Stimulated activated effector memory CD8-positive, alpha-beta T cell treated with anti-CD3 and anti-CD28 coated beads, Interleukin-12 subunit alpha, Interleukin-12 subunit beta, amount 100 ng/mL, for 72 hours (primary cell): ENCODE results near the gene PPFIA1.
"Not testable (repeated sequence)": the region's sequence is repeated elsewhere in the genome, so short reads cannot be mapped to it uniquely, and the experiment has no call there.

Source experiments
- ATAC-seq: fragments of 150-1000 bp; cut with Tn5 transposase; 2 replicates; pipeline ENCODE4 v1.10.0; 2021
- DNase-seq, 2 donors: peaks; one replicate each; pipeline ENCODE4 v3.0.0; 2021 to 2022; ENCODE audit warnings: low spot score in 2 of 2
- H3K27ac Mint-ChIP-seq: one replicate; pipeline ENCODE4 v1.8.0; 2022; ENCODE audit warnings: mild to moderate bottlenecking, mixed read lengths
- H3K36me3 Mint-ChIP-seq: one replicate; pipeline ENCODE4 v1.8.0; 2022; ENCODE audit warnings: mild to moderate bottlenecking, mixed read lengths
- H3K4me1 Mint-ChIP-seq: one replicate; pipeline ENCODE4 v1.8.0; 2022; ENCODE audit warnings: mixed read lengths
- H3K4me3 Mint-ChIP-seq: one replicate; pipeline ENCODE4 v1.8.0; 2022; ENCODE audit warnings: mild to moderate bottlenecking, mixed read lengths
- H3K9me3 Mint-ChIP-seq: one replicate; pipeline ENCODE4 v1.8.0; 2022; ENCODE audit warnings: mixed read lengths

The PPFIA1 gene

DNA sequence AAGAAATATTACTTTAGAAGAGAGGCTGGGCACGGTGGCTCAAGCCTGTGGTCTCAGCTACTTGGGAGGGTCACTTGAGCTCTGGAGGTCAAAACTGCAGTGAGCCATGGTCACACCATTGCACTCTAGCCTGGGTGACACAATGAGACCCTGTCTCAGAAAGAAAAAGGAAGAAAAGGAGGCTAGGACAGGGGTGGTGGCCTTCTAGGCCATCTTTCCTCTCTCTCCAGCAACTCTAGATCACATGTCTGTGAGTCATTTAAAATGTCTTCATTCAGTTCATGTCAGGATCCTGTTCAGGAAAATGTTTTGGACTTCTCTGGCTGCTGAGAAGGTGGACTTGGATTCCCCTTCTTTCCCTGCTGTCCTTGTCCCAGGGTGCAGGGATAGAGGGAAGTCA, 53.3 kb downstream of the PPFIA1 start:
- H3K4me1 Mint-ChIP-seq, result peaks cover 18% of the 10 kb centered on the region
- DNase-seq, result no peak
- no peak overlapping the region for H3K4me3 Mint-ChIP-seq
- ATAC-seq, result no peak
- H3K27ac Mint-ChIP-seq, result peak overlapping the region; percentile 75
- H3K9me3 Mint-ChIP-seq, result no peaks in the 10 kb centered on the region
- H3K36me3 Mint-ChIP-seq, result peaks cover 57% of the 10 kb centered on the region

- no peak overlapping the region for H3K4me3 Mint-ChIP-seq
- peaks cover 18% of the 10 kb centered on the region for H3K4me1 Mint-ChIP-seq
- H3K9me3 Mint-ChIP-seq, result no peaks in the 10 kb centered on the region
- H3K36me3 Mint-ChIP-seq, result peaks cover 64% of the 10 kb centered on the region
- peak; percentile 86 for ATAC-seq
- DNase-seq, result no peak
- H3K27ac Mint-ChIP-seq, result peak overlapping the region; percentile 75
Observed at GRCh38 chr11:70324376-70325115, 54.1 kb downstream of the PPFIA1 start.

DNA sequence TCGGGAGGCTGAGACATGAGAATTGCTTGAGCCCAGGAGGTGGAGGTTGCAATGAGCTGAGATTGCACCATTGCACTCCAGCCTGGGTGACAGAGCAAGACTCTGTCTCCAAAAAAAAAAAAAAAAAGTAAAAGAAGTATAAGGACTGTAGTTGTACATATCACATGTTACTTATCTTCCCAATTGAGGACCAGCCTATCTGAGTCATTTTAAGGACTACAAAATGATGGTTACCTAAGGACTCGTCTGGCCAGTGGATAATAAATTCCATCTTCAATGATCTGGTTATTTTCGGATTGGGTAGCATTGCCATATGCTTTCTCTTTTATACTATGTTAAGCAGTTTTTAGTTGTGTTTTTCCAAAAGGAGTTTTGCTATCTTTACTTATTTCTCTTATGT, 55.3 kb downstream of the PPFIA1 start:
- ATAC-seq (no peak), DNase-seq (no peak)
- H3K4me3 Mint-ChIP-seq, result no peak overlapping the region
- peaks cover 18% of the 10 kb centered on the region for H3K4me1 Mint-ChIP-seq
- no peaks in the 10 kb centered on the region for H3K9me3 Mint-ChIP-seq
- no peak overlapping the region for H3K27ac Mint-ChIP-seq
- H3K36me3 Mint-ChIP-seq, result peaks cover 77% of the 10 kb centered on the region

DNA sequence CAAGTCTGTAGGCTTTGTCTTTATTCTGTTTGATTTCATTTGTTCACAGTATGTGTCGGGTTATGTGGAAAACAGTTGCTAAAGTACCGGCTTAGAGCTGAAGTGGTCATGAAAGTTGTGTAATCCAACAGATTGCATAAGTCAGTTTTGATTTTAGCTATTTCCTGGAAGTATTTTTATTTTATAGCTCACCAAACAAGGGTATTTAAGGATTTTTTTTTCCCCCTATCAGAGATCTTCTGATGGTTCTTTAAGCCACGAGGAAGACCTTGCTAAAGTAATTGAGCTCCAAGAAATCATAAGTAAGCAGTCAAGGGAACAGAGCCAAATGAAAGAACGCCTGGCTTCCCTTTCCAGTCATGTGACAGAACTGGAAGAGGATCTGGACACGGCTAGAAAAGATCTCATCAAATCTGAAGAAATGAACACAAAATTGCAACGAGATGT, 55.9 kb downstream of the PPFIA1 start:
- Mint-ChIP-seq H3K4me3 (no peak overlapping the region), H3K9me3 (no peaks in the 10 kb centered on the region), H3K4me1 (peaks cover 18% of the 10 kb centered on the region), H3K27ac (no peak overlapping the region), H3K36me3 (peaks cover 79% of the 10 kb centered on the region)
- no peak for DNase-seq
- no peak for ATAC-seq

- ATAC-seq (no peak), DNase-seq (no peak)
- no peak overlapping the region for H3K4me3 Mint-ChIP-seq
- H3K9me3 Mint-ChIP-seq, result no peaks in the 10 kb centered on the region
- no peak overlapping the region for H3K27ac Mint-ChIP-seq
- peaks cover 79% of the 10 kb centered on the region for H3K36me3 Mint-ChIP-seq
- peaks cover 18% of the 10 kb centered on the region for H3K4me1 Mint-ChIP-seq
Observed at GRCh38 chr11:70326833-70327232, 56.3 kb downstream of the PPFIA1 start.

DNA sequence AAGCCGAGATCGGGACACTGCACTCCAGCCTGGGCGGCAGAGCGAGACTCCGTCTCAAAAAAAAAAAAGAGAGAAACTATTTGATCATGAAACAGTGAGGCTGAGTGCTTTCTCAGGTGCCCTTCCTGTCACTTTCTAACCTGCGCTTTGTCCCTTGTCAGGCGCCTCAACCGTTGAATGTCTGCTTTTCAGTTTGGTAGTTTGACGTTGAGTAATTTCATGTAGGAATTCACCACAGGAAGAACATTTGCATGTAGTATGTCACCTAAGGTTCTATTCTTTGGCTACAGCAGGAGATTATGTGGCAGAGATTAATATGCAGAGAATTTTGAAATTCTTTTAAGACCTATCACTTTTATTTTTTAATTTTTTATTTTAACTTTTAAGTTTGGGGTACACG, 57.2 kb downstream of the PPFIA1 start:
- DNase-seq (no peak), ATAC-seq (no peak)
- Mint-ChIP-seq H3K4me3 (no peak overlapping the region), H3K9me3 (no peaks in the 10 kb centered on the region), H3K4me1 (peaks cover 18% of the 10 kb centered on the region), H3K36me3 (peaks cover 85% of the 10 kb centered on the region), H3K27ac (no peak overlapping the region)

- H3K27ac Mint-ChIP-seq, result no peak overlapping the region
- H3K4me3 Mint-ChIP-seq, result no peak overlapping the region
- H3K9me3 Mint-ChIP-seq, result no peaks in the 10 kb centered on the region
- H3K36me3 Mint-ChIP-seq, result peaks cover 94% of the 10 kb centered on the region
- ATAC-seq, result no peak
- no peak for DNase-seq
- H3K4me1 Mint-ChIP-seq, result peaks cover 17% of the 10 kb centered on the region
Observed at GRCh38 chr11:70328556-70328955, 58.1 kb downstream of the PPFIA1 start.

DNA sequence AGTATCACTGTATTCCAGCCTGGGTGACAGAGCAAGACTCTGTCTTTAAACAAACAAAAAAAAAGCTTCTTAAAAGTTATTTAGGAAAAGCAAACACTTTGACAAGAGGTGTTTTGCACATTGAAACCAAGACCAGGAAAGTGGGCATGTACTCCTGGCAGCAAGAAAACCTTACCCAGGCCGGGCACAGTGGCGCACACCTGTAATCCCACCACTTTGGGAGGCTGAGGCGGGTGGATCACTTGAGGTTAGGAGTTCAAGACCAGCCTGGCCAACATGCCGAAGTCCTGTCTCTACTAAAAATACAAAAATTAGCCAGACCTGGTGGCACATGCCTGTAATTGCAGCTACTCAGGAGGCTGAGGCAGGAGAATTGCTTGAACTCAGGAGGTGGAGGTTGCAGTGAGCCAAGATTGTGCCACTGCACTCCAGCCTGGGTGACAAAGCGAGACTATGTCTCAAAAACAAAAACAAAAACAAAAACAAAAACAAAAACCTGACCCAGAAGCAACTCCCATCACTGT, 60.9 kb downstream of the PPFIA1 start:
- not testable (repeated sequence) for H3K9me3 Mint-ChIP-seq, H3K4me1 Mint-ChIP-seq, ATAC-seq, H3K4me3 Mint-ChIP-seq, H3K27ac Mint-ChIP-seq, DNase-seq
- peaks cover 97% of the 10 kb centered on the region for H3K36me3 Mint-ChIP-seq

DNA sequence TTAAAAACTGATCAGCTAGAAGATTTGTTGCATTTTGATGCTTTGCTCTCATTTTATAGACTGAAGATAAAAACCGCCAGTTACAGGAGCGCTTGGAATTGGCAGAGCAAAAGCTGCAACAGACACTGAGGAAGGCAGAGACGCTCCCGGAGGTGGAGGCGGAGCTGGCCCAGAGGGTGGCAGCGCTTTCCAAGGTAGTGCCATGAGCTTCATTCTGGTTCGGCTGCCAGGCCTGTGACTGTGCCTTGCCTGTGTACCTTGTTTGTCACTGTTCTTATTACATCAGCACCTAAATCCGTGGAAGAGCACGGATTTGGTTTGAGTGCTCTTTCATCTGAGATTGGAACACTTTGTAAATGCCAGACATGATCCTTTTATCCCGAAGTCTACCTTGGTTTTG, 61.4 kb downstream of the PPFIA1 start:
- H3K36me3 Mint-ChIP-seq, result peaks cover 97% of the 10 kb centered on the region
- DNase-seq, result no peak

GRCh38 chr11:70332567-70332966, 62.1 kb downstream of the PPFIA1 start:
- DNase-seq, result no peak
- no peak for ATAC-seq
- H3K4me1 Mint-ChIP-seq, result no peaks in the 10 kb centered on the region
- no peak overlapping the region for H3K4me3 Mint-ChIP-seq
- H3K27ac Mint-ChIP-seq, result no peak overlapping the region
- H3K36me3 Mint-ChIP-seq, result peaks cover 97% of the 10 kb centered on the region
- H3K9me3 Mint-ChIP-seq, result no peaks in the 10 kb centered on the region

More for the DNA sequence above, 61.4 kb downstream of the PPFIA1 start:
- Mint-ChIP-seq H3K27ac (no peak overlapping the region), H3K4me3 (no peak overlapping the region), H3K9me3 (no peaks in the 10 kb centered on the region), H3K4me1 (peaks cover 2% of the 10 kb centered on the region)
- ATAC-seq, result no peak

- no peak overlapping the region for H3K27ac Mint-ChIP-seq
- no peaks in the 10 kb centered on the region for H3K9me3 Mint-ChIP-seq
- DNase-seq, result no peak
- no peaks in the 10 kb centered on the region for H3K4me1 Mint-ChIP-seq
- no peak for ATAC-seq
- no peak overlapping the region for H3K4me3 Mint-ChIP-seq
- peaks cover 97% of the 10 kb centered on the region for H3K36me3 Mint-ChIP-seq
Observed at GRCh38 chr11:70333261-70333660, 62.8 kb downstream of the PPFIA1 start.

DNA sequence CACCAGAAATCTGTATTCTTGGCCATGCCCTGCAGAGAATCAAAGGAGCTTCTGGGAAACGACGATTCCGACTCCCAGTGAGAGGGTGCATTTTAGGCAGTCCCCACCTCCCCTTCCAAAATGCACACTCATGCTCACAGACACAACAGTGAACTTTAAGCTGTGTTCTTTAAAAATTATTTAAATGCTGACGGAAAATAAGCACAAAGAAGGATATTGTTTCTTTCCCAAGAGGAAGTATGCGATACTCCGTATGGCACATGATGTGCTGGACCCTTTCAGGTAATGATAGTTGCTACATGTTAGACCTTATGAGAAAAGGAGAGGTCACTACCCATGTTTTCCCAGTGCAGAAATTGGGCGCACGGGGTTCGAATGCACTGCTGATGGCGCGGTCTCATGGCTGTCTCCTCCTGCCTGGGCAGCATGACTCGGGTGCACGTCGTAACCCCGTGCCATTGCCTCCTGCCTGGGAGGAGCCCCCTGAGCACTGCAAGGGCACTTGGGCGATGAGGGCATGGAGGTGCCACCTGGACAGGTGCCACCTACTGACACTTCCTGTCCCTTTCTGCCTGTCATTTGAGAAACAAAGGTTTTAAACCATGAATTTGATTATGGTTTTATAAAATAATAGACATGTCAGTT, 64.0 kb downstream of the PPFIA1 start:
- H3K27ac Mint-ChIP-seq, result no peak overlapping the region
- H3K4me3 Mint-ChIP-seq, result no peak overlapping the region
- no peak for ATAC-seq
- no peaks in the 10 kb centered on the region for H3K4me1 Mint-ChIP-seq
- H3K9me3 Mint-ChIP-seq, result no peaks in the 10 kb centered on the region
- H3K36me3 Mint-ChIP-seq, result peaks cover 97% of the 10 kb centered on the region
- DNase-seq, result no peak

GRCh38 chr11:70335511-70335910, 65.0 kb downstream of the PPFIA1 start:
- Mint-ChIP-seq H3K4me1 (no peaks in the 10 kb centered on the region), H3K36me3 (peaks cover 97% of the 10 kb centered on the region), H3K27ac (no peak overlapping the region), H3K9me3 (no peaks in the 10 kb centered on the region), H3K4me3 (no peak overlapping the region)
- DNase-seq, result no peak
- no peak for ATAC-seq

DNA sequence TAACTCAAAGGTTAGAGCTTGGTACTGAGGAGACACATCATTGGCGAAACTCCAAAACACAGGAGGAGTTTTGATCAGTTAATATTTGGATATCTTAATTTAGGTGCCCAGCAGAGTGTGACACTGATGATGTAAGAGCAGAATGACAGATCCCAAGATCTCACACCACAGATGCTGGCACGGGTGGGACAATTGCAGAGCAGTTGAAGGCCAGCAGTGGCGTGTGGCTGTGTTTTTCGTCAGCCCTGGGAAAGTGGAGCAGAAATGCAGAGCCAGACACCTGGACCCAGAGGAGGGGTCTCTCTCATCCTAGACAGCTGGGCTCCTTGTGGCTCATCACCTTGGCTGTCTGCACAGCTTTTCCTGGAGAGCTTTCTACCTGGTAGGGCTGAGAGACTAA, 68.1 kb downstream of the PPFIA1 start:
- Mint-ChIP-seq H3K4me3 (no peak overlapping the region), H3K9me3 (no peaks in the 10 kb centered on the region), H3K36me3 (peaks cover 96% of the 10 kb centered on the region), H3K27ac (peak overlapping the region; percentile 34), H3K4me1 (no peaks in the 10 kb centered on the region)
- DNase-seq (no peak), ATAC-seq (no peak)

DNA sequence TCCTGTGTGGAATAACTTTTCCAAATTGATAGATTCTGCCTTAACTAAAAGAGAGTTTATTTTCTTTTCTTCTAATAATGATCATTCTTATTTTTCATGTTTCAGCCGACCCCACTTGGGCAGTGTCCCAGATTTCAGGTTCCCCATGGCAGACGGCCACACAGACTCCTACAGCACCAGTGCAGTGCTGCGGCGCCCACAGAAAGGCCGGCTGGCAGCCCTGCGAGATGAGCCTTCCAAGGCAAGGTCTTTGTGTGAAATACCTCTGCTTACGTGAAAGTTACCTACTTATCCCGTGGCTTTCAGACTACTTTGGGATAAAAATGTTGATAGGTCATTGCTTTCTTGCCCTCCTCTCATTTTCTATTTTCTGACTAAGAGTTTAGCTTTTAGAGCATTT, 68.6 kb downstream of the PPFIA1 start:
- no peaks in the 10 kb centered on the region for H3K9me3 Mint-ChIP-seq
- DNase-seq (no peak), ATAC-seq (no peak)
- no peaks in the 10 kb centered on the region for H3K4me1 Mint-ChIP-seq
- no peak overlapping the region for H3K4me3 Mint-ChIP-seq
- H3K36me3 Mint-ChIP-seq, result peaks cover 96% of the 10 kb centered on the region
- H3K27ac Mint-ChIP-seq, result no peak overlapping the region

DNA sequence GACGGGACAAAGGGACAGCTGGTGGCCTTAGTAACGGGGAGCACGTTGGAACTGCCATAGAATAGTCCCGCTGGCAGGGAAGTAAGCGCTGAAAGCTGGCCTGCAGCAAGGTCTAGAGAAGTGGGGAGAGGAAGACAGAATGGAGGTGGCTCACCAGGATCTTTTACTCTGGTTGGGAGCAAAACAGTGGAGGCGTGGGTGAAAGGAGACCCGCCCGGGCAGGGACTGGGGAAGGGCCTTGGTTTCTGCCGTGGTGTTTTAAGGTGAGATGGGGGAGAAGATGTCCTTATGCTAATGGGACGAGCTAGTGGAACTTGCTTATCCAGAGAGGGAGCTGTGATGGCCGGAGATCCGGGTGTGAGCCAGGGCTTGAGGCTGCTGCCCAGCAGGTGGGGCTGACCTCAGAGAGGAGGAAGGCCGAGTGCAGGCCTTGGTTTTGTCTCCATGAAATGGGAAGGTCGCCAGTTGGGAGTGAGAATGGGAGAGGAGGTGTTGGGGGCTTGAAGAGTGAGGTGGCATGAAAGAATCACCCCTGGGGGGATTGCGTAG, 71.5 kb downstream of the PPFIA1 start:
- ATAC-seq, result no peak
- peaks cover 94% of the 10 kb centered on the region for H3K36me3 Mint-ChIP-seq

More for the DNA sequence above, 71.5 kb downstream of the PPFIA1 start:
- H3K27ac Mint-ChIP-seq, result peak overlapping the region; percentile 64
- no peaks in the 10 kb centered on the region for H3K9me3 Mint-ChIP-seq
- DNase-seq, result no peak
- no peak overlapping the region for H3K4me3 Mint-ChIP-seq
- H3K4me1 Mint-ChIP-seq, result no peaks in the 10 kb centered on the region
